CD4-positive, alpha-beta T cell treated with Interleukin-4 for 4 hours (primary cell): ENCODE measurements around the gene DUSP7.

Experiments
- DNase-seq: peaks from one replicate; pipeline ENCODE4 v3.0.0-alpha.2; 2020

DUSP7 gene

DNA sequence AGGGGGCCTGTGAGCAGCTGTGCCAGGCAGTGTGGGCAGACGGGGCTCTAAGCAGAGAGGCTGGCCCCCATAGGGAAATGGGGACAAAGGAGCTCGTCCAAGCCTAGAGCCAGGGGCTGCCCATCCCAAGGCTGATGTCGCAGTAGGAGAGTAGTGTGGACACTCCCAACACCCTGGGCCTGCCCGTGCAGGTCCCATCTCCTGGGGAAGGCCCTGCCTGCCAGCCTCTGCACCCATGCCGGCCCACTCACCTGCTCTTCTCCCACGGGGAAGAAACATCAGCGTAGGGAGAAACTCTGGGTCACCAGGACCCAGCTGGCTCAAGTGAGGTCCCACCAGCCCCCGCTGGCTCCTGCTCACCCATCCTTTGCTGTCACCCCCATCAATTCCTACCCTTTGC is 10.7 kb upstream of the DUSP7 start:
- DNase-seq = no peak

DNA sequence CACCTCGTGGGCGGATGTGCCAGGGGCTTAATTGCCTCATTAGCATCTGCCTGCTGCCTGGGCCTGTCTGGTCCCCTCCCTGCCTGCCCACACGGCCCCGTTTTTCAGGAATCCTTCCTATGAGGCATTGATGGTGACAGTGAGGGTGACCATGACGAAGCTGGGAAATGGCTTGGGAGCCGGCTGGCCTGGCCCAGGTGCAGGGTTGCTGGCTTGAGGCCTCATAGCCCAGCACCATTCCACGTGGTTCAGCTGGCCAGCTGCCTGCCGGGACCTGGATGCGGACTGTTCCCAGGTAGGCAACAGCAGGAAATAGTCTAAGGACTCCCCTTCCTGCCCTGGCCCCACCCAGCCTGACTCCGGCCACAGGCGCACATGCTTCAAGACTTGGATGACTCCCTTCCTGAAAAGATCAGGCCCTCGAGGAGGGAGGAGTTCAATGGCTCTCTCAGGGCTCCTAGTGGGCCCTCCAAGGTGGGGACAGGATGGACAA is 8.9 kb upstream of the DUSP7 start:
- no peak for DNase-seq

DNA sequence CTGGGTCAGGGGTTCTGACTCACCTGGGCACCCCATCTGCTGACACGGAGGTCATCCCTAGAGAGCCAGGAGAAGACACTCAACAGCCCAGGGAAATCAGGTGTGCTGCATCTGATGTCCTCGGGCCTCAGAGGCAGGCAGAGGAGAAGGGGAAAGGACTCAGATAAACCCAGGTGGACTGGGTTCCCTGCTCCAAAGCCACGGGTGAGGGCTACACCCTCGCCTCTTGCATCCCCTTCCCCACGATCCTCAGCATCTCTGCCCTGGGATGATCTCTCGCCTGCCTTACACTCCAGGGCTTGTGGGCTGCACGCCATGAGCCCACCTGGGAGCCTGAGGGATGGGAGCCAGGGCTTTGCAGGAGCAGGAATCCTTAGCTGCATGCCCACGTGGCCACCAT is 8.2 kb upstream of the DUSP7 start:
- no peak for DNase-seq

DNA sequence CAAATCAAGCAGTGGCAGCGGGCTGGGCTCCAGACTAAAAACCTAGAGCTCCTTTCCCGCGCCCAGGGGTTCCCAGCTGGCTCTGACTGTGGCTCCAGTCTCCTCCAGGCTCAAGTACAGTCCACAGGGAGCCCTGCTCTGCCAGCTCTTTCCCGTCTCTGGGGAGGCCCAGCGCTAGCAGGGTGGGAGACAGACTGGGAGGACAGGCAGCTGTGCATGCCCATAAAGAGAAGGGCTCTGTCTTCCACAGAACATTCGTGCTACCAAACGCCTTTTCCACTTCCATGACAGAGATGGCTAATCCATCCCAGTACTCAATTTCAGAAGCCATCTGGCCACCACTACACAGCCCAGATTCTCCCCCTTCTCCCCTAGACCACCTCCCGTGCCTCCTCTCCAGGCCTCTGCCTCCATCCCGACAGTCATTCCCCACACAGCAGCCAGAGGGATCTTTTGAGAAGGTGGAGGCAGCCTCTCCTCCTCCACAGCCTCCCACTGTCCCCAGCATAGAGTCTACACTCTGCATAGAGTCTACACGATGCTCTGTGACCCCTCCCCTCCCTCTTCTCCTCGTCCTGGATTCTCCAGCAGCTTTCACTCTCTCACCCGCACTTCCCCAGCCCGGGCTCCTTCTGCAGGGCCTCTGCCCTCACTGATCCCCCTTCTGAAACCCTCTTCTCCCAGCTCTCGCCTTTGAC is 6.8 kb upstream of the DUSP7 start:
- DNase-seq = no peak

DNA sequence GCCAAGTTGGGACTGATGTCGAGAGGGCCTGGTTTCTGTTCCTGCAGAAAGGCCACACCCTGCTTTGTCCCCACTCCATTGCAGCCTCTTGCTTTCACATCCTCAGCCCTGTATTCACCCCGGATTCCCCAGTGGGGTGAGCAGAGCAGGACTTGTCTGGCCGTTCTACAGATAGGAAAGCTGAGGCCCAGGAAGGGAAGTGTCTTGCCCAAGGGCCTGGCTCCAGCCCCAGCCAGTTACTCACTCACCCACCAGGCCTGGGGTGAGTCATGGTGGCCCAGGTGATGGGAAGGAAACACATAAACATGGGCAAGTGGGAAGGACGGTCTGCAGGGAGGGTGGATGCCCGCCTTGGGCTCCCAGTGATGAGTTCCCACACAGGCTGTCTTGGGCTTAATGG is 6.1 kb upstream of the DUSP7 start:
- no peak for DNase-seq

DNA sequence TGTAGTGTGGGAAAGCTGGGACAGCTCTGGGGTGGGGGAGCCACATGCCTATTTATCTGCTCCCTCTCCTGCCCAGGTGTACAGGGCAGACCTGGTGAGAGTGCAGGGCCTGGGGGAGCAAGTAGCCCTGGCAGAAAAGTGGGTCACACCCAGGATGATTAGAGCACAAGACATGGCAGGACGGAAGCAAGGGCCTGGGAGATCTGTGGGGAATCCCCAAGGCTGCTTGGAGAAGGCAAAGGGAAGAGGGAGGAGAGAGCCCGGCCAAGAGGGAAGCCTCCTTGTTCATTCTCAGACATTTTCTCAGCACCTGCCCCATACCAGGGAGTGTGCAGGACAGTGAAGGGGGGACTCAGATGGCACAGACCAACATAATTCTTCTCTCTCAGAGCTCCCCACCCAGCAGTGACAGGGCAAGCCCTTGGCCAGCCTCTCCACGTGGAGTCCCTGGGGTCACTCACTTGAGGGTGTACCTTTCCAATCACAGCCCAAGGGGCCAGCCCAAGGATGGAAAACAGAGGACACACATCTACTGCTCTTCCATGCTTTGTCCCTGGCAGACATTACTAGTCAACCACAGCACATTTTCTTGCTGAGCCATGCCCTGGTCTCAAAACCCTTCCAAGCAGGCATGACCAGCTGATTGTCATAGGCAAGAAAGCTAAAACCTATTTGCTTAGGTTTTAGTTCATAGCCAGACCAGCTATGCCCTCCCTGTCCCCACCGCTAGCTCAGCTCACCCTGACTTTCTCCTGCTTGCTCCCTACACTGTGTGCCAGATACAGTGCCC is 4.9 kb upstream of the DUSP7 start:
- no peak for DNase-seq

DNA sequence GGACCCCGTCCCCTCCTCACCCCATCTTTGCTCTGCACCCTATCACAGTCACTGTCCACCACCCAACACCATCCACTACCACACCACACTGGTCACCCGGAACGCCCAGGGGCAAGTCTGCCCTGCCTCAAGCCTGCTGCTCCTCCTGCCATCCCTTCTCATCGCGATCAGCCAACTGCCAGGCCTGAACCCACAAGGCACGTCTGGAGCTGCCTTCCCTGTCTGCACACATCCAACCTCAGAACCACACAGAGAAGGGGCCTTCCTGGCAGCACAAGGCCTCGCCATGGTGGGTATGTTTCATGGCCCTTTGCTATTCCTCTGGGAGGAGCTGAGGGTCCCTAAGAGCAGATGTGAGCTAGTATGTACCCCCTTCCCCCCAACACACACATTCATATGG is 3.4 kb upstream of the DUSP7 start:
- no peak for DNase-seq

DNA sequence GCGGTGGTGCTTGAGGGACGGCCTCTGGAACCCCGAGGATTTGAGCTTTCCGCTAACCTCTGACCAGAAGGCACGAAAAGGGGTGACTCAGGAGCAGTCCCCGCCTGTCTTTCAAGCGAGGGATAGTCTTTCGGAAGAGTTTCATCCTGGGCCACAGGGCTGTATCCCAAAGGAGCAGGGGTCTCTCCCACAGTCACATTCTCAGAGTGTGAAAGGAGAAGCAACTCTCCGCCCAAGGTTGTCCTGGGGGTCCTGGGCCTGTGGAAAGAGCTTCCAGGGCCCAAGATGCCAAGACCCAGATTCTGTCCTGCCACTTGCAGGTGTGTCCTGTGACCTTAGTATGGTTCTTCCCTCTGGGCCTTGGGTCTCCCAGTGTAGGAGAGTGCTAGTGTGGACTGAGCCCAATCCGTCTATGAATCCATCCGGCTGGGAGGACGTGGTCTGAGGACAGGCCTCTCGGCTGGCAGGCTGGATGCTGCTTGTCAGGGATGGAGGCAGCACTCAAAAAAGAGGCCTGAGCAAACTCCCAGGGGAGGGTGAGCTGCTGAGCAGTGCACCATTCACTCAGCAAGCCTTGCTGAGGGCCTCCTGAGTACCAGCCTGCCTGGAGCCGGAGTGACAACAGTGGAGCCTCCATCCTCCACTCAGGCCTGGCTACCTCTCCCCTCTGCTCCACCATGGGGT is 1.6 kb upstream of the DUSP7 start:
- no peak for DNase-seq

DNA sequence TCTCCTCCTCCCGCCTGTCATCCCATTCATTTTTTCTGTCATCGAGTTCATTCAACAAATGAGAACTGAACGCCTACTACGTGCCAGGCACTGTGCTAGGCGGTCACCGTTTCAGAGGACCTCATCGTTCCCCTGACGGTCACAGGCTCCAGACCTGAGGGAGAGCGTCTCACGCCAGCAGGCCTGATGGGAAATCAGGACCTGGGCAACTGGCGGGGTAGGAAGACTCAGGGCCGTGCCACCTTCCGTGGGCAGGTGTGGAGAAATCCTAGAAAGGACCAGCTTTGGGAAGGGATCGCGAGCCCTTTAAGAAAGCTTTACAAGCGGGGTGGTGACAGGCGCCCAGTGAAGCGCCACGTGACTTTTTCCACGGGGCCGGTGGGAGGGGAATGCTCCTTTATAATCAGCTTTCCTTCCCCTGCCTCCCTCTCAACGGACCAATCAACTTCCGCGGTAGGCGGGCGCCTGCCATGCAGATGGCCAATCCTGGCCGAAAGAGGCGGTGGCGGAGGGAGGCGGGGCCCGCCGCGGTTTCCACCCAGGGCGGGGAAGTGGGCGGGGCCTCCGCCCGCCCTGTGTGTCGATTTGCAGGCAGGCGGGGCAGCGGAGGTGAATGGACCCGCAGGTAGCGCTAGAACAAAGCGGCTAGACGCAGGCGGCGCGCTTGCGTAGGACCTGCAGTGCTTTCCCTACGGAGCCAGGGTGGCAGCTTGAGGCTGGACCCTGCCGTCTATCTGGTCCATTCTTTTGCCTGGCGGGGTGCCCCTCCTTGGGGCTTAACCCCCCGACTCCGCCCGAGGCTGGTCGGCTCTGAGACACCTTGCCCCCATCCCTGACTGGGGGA is 819 bp upstream of the DUSP7 start:
- DNase-seq = peak; percentile 100

DNA sequence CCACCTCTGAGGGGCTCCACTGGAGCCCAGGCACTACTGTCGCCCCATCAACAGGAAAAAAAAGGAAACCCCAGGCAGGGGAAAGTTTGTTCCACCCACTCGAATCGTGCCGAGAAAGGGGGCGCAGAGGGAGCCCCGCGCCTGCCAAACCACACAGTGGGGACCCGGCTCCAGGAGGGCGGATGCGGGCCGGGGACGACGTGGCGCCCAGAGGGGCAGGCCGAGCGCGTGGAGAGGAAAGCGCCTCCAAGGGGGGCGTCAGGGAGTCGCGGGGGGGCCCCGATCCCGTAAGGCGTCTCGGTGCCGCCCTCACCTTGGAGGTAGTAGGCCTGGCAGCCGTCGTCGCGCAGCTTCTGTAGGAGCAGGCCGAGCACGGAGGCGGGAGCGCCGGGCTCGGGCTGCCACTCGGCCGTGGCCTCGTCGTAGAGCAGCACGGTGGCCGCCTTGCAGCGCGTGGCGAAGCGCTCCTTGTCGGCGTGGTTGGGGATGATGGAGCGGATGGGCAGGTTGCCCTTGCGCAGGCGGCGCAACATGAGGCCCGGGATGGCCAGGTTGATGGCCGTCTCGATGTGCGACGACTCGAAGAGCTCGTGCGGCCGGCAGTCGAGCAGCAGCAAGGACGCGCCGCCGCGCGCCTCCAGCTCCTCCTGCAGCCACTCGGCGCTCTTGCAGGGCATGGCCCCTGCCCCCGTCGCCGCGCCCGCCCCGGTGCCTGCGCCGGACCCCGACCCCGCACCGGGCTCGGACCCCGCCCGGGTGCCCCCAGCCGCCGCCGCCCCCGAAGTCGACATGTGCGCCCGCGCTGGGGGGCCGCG is 627 bp downstream of the DUSP7 start:
- DNase-seq = peak; percentile 15

DNA sequence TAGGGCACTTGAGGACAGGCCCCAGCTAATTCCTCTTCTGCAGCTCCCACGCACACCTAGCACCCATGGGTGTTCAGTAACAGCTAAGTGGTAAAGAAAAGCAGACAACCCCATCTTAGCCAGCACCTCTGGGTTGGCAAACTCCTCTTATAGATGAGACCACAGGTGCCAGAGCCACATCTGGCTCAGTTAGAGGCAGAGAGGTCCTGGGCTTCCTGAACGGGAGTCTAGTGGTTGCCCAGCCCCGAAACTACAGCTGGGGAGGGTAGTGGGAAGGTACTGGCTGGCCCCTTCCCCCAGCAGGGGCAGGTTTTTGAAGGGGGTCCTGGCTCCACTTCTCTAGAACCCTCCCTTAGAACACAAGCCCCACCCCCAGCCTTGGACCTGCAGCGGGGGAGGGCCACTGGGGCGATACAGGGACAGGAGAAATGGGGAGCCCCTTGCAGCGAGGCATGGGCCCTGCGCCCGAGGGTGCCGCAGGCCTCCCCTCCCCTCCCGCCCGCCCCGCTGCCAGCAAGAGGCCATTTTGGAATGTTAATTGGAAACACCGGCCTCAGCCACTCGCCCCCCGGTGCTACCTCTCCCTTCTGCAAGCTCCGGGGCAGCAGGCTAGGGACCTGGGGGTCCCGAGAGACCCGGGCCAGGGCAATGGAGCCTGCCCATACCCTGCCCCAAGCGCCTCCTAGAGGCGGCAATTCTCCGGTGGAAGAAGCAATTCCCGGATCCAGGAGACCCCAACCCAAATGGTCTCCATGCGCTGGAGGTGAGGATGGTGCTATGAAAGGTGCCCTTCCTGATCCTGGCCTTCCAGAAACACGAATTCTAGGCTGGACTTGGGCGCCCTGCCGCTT is 1.5 kb downstream of the DUSP7 start:
- no peak for DNase-seq

DNA sequence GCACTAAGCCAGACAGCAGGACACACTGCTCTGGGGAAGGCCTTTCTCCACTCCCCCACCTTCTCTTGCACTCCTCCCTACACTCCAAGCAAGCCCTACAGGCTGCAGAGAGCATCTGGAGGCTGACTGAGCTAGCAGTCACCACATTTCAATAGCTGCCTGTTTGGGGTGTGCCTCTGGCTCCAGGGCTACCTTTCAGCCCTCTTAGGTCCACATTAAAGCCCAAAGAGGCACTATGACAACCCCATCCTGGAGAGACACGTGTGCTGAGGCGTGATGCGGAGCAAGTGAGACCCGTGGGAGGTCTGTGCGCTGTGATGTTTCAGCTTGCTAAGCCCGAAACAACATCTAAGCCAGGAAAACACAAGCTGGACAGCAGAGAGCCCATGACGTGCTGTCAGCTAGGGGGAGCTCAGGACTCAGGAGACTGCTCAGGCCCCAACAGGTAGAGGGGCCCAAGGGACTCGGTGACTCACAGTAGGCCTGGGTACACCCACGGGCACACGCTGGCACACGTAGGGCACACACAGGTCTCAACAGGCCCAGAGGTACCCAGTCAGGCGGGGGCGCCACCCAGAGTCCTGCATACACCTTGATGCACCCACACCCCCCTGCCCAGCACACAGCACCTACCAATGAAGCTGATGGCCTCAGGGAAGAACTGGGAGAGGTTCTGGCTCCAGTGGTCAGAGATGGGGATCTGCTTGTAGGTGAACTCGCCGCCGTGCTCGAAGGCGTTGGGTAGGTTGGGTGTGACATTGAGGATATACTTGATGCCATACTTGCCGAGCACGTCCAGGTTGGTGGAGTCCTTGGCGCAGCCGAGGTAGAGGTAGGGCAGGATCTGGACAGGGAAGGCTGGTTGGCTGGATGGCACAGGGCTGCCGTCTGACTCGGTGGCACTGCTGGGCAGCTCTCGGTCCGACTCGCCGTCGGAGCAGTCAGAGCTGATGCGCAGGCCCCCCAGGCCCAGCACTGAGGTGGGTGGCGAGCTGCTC is 2.8 kb downstream of the DUSP7 start:
- DNase-seq = peak; percentile 57

DNA sequence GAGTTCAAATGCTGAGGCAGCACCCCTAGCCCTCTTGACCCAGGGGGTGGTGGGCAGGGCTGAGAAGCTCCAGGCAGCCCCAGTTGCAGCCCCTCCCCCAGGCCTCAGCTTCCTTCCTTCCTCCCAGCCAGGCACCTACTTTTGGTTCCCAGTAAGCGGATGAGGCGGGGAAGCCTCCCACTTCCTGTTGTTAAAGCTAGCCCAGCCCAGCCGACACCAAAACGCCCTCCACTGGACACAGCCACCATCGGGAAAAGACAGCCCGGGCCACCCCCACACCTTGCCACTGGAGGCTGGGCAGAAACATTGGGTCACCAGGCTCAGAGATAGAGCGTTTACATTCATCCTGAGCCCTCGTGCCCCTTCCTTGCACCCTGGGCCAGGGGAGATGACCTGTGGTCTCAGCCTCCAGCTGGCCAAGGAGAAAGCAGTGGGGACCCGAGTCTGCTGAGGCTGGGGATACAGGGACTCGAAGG is 3.5 kb downstream of the DUSP7 start:
- DNase-seq = peak; percentile 62

DNA sequence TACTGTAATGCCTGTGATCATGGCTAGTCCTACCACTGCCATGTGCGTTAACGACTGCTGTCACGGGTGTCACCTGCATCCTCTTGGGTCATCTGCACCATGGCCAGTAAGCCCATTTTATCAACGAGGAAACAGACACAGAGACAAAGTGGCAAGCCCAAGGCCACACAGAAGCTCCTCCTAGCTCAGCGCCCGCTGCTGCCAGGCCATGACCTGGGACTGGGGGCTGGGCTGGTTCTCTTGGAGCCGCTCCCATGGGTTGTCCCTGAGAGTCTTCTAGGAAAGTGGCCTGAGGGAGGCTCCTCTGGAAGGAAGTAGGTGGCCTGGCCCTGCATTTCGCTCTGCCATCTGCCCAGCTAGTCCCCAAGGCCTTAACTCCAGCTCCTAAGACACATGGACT is 4.9 kb downstream of the DUSP7 start:
- no peak for DNase-seq

DNA sequence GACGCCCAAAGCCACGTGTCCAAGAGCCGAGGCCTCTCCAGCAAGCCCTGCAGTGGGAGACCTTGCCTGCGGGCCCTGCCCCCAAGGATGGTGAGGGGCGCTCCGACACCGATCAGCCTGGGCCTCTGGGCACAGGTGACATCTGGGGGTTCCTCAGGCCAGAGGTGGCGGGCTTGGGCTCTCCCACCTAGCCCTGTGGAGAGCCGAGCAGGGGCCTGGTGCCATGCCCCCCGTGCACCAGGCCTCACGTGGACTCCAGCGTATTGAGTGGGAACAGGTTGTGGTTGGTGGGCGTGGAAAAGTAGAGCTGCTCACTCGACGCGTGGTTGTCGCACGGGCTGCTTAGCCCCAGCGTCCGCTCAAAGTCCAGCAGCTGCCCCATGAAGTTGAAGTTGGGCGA is 5.8 kb downstream of the DUSP7 start:
- DNase-seq = no peak

DNA sequence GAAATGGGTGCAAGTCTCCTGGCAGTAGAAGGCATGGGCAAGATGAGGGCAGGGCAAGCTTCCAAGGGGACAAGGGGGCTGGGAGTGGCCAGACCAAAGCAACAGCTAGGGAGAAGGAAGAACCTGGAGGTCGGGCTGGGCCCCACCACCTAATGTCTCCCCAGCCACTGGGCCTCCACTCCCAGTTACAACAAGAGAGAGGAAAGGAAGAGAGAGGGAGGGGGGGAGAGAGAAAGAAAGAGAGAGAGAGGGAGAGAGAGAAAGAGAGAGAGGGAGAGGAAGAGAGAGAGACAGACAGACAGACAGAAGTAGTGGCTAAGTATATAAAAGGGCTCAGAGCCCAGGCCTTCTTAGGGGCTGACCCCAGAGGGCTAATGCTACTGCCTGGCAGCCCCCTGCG is 6.9 kb downstream of the DUSP7 start:
- DNase-seq = no peak

DNA sequence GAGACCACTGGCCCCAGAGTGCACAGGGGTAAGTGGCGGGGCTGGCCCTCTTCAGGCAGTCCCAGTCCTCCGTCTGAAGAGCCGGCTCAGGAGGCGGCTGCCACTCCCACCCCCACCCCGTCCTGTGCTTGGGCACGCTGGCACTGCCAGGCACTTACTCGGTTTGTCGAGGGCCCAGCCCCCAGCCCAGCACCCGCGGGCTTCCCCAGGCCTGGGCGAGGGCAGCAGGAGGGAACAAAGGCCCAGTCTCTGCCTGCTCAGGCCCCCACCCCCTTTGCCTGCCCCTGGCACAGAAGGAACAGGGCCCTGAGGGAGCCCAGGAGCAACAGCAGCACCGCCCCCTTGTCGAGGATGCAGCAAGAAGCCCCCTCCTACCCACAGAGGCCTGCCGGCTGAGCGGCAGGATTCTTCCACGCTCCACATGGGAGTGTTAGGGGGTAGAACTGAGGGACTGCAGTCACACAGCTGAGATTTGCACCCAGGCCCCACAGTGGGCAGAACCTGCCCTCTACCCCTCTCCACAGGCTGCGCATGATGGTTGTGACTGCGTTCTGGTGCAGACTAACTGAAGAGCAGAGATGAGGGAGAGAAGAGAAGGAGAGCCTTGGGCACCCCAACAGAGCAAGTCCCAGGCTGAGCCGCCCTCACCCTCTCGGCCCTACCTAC is 8.9 kb downstream of the DUSP7 start:
- no peak for DNase-seq

DNA sequence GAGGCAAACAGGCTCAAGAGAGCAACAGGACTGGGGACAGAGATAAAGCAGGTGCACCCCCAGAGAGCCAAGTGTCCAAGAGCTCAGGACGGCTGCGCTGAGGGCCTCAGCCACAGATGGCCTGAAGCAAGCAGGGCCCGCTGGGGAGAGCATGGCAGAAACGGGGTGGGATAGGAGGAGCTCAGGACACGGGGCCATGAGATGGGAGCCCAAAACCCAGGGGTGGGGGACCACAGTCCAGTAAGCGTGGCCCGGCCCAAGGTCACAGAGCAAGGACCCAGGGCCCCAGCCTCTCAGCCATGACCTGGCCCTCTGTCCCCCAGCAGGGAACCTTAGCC is 9.5 kb downstream of the DUSP7 start:
- DNase-seq = no peak
